GM12875 (cell line): ENCODE results near the gene HIVEP2.
A peak's percentile ranks its signal among the peaks of the same experiment; 100 is the strongest.

Experiments used
- H3K4me3 ChIP-seq: one replicate; pipeline ENCODE4 v1.5.1; 2011; ENCODE audit warnings: low read depth, low read length, control low read depth
- CTCF ChIP-seq: IDR thresholded peaks from 2 replicates; pipeline ENCODE4 v1.5.1; 2011; ENCODE audit warnings: low read depth, mild to moderate bottlenecking, control low read depth, inconsistent platforms, low read length, moderate library complexity, borderline replicate concordance; ENCODE audit not compliant: insufficient read depth

The HIVEP2 gene

GRCh38 chr6:142827991-142828390 is 117.0 kb downstream of the HIVEP2 start:
- H3K4me3 ChIP-seq, result no peak overlapping the region
- TF ChIP-seq CTCF, result no peak

GRCh38 chr6:142827369-142827768 is 117.6 kb downstream of the HIVEP2 start:
- TF ChIP-seq CTCF, result no peak

DNA sequence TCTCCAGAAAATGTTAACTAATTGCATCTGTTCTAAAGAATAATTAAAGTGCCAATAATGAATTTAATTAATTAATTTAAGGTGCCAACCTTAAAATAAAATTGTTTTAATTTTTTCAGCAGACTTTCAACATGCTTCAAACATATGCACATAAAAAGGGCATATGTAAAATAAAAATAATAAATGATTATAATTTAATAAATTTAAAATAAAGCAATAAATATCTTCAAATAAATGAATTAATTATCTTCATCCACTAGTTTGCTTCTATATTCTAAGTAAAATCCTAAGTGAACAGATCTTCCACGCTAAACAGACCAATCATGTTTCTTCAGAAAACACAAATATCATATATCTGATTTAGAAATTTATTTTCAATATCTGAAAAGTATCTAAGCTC is 119.2 kb downstream of the HIVEP2 start:
- H3K4me3 ChIP-seq, result no peak overlapping the region
- no peak for TF ChIP-seq CTCF

More at GRCh38 chr6:142827369-142827768, 117.6 kb downstream of the HIVEP2 start:
- H3K4me3 ChIP-seq, result no peak overlapping the region

DNA sequence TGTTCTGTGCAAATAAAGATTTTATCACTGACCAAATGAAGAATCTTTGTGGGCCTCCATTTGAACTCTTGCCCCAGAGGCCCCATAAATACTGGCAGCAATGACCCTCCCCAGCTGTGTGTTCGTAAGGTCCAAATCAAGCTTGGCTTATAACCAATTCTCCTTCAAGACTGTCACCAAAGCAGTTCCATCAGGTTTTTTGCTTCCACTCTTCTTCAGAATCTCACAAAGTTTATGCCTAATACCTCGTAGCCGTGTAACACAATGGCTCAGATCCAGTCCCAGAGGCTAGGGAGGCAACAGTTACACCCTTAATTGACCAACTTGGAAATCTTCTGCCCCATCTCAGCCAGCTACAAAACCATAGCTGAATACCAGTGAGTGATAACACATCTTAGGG is 120.5 kb downstream of the HIVEP2 start:
- H3K4me3 ChIP-seq, result no peak overlapping the region
- no peak for TF ChIP-seq CTCF

GRCh38 chr6:142823256-142823902 is 121.6 kb downstream of the HIVEP2 start:
- TF ChIP-seq CTCF, result no peak
- no peak overlapping the region for H3K4me3 ChIP-seq

- H3K4me3 ChIP-seq, result no peak overlapping the region
- peak; percentile 51; the same call in 1 of the 2 replicates for TF ChIP-seq CTCF
Measured at GRCh38 chr6:142822842-142823241, 122.1 kb downstream of the HIVEP2 start.

DNA sequence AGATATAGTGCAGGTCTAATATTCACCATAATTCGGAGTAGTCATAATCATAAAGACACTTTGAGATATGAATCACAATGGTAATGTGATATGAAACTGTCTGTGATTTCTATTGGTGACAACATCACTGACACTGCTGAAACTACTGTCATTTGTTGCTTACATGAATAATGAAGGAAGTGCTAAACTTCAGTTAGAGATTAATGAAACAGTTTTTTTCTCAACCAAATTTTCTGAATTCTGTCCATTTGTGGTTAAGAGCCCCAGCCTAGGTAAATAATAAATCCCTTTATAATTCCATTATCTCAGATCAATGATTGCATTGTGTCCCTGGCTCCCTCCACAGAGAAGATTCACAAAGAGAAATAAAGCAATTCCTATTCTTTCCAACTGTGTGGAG is 122.6 kb downstream of the HIVEP2 start:
- no peak for TF ChIP-seq CTCF

More for the DNA sequence above, 122.6 kb downstream of the HIVEP2 start:
- no peak overlapping the region for H3K4me3 ChIP-seq
